HT-29 (cell line): ENCODE results near the gene TCF25. TPM values are rescaled to one million over a fixed set of nuclear protein-coding genes. Genes with fewer than 3 reads are reported as not detected.
A peak's percentile ranks its signal among the peaks of the same experiment; 100 is the strongest.
"Not testable (repeated sequence)": the region's sequence is repeated elsewhere in the genome, so short reads cannot be mapped to it uniquely, and the experiment has no call there.

Source experiments
- DNase-seq: peaks from one replicate; pipeline ENCODE4 v3.0.0-alpha.2; 2015; ENCODE audit warnings: low spot score
- total RNA-seq: library from RNA; depleted of rRNA; stranded (reverse); fragments of >200 nt; shearing (Covaris generic); gene quantifications from 2 replicates; pipeline ENCODE4 v1.2.3, GENCODE V29; 2014

Gene TCF25
- total RNA-seq, 1 experiment from 2014 or later, result 136 TPM

DNA sequence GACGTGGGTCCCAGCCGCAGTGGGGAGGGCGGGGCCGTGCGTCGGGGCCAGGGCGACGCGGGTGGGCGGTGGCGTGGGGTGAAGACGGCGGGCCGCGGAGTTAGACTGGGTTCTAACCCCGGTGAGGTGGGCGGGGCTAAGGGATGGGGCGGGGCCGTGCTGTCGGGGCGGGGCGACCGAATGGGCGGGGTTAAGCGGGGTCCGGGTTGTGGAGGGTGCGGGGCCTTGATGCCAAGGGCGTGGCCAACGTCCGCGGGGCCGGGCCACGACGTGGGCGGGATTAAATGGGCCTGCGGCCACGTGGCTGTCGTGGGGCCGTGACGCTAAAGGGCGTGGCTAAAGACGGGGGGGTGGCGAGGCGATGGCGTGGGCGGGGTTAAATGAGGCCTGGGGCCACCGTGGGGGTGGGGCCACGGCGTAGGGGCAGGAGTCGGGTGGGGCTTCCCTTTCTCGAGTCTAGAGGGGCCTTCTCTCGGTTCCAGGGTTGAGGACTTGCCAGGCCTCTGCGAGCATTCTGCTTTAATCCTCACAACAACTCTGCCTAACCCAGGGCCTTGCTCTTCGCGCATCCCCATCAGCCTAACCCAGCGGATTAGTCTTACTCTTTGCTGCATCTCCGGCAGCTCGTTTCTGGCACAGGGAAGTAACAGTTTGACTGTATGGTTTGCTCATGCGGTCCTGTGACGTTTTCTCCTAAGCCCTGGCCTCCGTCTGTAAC is 739 bp downstream of the TCF25 start:
- DNase-seq, result peak; percentile 91

- DNase-seq, result not testable (repeated sequence)
These were observed 5.7 kb downstream of the TCF25 start for GRCh38 chr16:89879123-89879522.

DNA sequence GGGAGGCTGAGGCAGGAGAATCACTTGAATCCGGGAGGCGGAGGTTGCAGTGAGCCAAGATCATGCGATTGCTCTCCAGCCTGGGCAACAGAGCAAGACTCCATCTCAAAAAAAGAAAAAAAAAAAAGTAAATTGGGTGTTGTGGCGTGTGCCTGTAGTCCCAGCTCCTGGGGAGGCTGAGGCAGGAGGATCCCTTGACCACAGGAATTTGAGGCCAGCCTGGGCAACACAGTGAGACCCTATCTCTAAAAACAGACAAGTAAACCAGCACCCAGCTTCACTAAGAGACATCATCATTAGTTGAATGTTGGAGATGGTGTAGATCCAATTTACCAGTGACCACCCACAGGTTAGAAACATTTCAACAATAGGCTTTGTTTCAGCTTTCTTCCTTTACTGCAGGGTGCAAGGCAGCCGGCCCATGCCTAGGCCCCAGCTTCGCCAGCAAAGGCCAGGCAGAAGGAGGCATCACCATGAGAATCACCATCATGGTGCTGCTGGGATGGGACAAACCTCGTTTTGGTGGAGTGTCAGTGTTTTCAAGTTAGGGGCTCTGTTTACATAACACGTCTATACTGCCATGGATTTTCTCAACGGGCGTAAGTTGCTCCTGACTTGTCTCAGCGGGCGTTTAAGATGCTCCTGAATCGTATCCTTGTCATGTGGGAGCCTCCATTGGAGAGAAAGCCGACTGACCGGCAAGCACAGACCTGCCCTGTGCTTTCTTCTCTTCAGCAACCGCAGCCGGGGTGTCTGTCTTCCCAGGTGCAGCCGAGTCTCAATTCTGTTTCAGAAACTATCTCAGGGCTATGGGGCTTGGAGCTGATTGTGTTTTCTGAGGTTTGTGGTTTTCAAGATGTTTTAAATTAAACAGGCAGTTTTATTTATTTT is 7.3 kb downstream of the TCF25 start:
- no peak for DNase-seq

DNA sequence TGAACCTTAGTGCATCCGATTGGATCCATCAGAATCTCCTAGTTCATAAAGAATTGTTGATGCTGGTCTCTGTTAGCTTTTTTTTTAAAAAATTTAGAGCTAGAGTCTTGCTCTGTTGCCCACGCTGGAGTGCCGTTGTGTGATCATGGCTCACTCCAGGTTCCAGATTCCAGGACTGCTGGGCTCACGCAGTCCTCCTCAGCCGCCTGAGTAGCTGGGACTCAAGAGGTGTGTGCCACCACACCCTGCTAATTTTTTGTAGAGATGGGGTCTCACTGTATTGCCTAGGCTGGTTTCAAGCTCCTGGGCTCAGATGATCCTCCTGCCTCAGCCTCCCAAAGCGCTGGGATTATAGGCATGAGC is 8.0 kb downstream of the TCF25 start:
- DNase-seq, result no peak

DNA sequence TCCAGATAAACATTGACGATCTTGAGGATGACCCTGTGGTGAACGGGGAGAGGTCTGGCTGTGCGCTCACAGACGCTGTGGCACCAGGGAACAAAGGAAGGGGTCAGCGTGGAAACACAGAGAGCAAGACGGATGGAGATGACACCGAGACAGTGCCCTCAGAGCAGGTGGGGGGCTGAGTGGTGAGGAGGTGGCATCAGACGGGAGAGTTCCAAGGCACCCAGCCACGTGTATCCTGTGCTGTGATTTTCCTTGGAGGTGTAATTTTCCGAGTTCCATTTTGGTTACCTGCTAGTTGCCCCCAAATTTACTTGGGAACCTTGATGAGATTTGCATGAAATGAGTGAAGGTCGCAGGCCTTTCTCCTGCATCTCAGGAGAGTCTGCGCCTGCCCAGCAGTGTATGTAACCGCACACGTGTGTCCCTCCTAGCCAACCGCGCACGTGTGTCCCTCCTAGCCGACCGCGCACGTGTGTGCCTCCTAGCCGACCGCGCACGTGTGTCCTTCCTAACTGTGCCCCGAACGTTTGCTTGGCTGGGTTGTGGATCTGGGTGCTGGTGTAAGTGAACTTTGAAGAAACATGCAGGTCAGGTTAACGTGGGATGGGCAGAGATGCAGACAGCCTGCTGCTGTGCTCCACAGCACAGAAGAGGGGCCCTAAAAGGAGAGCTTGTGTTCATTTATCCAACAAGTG is 10.1 kb downstream of the TCF25 start:
- no peak for DNase-seq

DNA sequence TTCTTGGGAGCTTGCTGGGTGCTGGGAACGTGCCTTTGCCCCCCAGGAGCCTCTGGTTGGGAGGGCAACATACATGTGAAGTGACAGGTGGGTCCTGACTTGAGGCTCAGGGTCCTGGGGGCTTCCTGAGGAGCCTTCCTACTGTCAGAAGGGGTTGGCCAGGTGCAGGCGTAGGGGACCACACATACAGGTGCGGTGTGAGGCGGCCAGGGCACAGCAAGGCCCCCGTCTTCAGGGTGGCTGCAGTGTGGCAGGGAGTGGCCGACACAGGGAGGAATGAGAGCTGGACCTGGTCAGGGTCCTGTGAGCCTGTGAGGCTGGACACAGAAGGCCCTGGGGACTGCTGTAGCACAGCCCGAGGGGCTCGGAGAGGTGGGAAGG is 10.6 kb downstream of the TCF25 start:
- no peak for DNase-seq

GRCh38 chr16:89887243-89887642 is 13.9 kb downstream of the TCF25 start:
- no peak for DNase-seq

DNA sequence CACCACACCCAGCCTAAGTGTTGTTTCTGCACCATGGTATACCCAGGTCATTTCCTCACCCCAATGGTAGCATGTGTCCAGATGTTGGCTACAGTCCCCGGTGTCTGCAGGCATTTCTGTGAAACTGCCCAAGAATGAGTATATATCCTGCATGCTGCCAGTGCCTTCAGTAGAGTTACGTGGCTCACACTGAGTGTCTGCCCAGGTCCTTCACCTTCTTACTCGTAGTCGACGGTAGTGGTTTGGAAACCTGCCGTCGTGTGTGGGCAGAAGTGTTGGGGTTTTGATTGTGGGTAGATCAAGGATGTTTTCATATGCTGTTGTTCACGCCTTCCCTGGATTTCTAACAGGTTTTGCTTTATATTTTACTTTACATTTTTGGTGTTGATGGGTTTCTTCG is 16.8 kb downstream of the TCF25 start:
- DNase-seq, result no peak

- no peak for DNase-seq
These were observed 17.7 kb downstream of the TCF25 start for GRCh38 chr16:89890886-89891657.

- DNase-seq, result no peak
These were observed 18.8 kb downstream of the TCF25 start for GRCh38 chr16:89892055-89892630.

GRCh38 chr16:89892635-89893034 is 19.2 kb downstream of the TCF25 start:
- no peak for DNase-seq

- DNase-seq, result no peak
These were observed 20.5 kb downstream of the TCF25 start for GRCh38 chr16:89893642-89894548.

- no peak for DNase-seq
These were observed 22.3 kb downstream of the TCF25 start for GRCh38 chr16:89895482-89896250.

DNA sequence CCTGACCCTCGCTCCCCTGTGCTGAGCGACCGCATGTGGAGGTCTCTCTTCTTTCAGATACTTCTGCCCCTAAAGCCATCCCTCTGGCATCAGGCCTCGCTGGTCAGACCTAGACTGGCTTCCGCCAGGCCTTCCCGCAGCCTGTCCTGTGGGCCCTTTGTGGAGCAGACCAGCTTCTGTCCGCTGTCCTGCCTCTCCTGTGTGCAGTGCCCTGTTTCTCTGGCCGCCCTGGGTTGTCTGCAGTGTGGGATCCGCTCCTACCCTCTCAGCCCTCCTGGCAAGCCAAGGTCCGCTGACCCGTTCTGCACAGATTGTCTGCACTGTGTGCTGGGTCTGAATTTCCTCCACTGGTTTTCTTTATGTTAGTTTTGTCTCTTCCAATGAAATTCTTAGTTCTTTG is 23.8 kb downstream of the TCF25 start:
- no peak for DNase-seq

GRCh38 chr16:89898201-89898967 is 25.0 kb downstream of the TCF25 start:
- peak; percentile 70 for DNase-seq

GRCh38 chr16:89899879-89900481 is 26.6 kb downstream of the TCF25 start:
- DNase-seq, result no peak

DNA sequence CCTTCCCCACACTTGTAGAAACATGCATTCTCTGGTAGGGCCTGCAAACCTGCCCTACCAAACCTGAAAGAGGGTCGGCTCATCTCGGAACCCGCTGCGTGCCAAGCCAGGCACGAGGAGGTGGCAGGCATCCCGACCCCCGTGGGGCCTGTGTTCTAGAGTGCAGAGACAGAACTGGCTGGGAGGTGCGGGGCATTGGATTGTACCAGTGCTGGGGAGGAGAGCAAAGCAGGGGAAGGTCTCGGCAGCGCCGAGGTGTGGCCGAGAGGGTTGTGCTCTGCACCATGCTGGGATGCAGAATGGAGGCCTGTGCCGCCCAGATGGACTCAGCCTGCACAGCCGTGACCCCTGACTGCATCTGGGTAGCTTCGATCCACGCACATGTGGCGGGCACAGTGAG is 27.5 kb downstream of the TCF25 start:
- no peak for DNase-seq

GRCh38 chr16:89902980-89903379 is 29.6 kb downstream of the TCF25 start:
- DNase-seq, result no peak
